Vagina (tissue), 2 donors: Measurements from ENCODE around the gene HS6ST3. TPM values are rescaled to one million over a fixed set of nuclear protein-coding genes. Genes with fewer than 3 reads are reported as not detected.

Experiments
- DNase-seq, 2 donors: peaks; one replicate each; pipeline ENCODE4 v3.0.0-alpha.2; 2017; ENCODE audit errors: extremely low spot score in 2 of 2
- H3K27ac ChIP-seq: fragments of 200-600 bp; sonication (generic); one replicate; pipeline ENCODE4 v1.5.1; 2019
- H3K27me3 ChIP-seq: fragments of 200-600 bp; sonication (generic); one replicate; pipeline ENCODE4 v1.5.1; 2019
- H3K36me3 ChIP-seq, 2 donors: fragments of 200-600 bp; sonication (generic); one replicate each; pipeline ENCODE4 v1.5.1; 2017 to 2019
- H3K4me1 ChIP-seq: fragments of 200-600 bp; sonication (generic); one replicate; pipeline ENCODE4 v1.5.1; 2019
- H3K4me3 ChIP-seq, 2 donors: fragments of 200-600 bp; sonication (generic); 1 replicate in 1 of 2; 2 replicates in 1 of 2; pipeline ENCODE4 v1.5.1; 2016 to 2019
- H3K9me3 ChIP-seq: fragments of 200-600 bp; sonication (generic); one replicate; pipeline ENCODE4 v1.5.1; 2019
- POLR2A ChIP-seq, 2 donors: fragments of 450-650 bp; IDR thresholded peaks; one replicate each; pipeline ENCODE4 v1.6.1; 2017; ENCODE audit warnings: antibody characterized with exemption in 2 of 2, mild to moderate bottlenecking in 2 of 2, moderate library complexity in 2 of 2
- POLR2AphosphoS5 ChIP-seq, 2 donors: sonication (generic); formaldehyde crosslinking; IDR thresholded peaks; one replicate each; pipeline ENCODE4 v1.9.0; 2017; ENCODE audit warnings: antibody characterized with exemption in 2 of 2, mild to moderate bottlenecking in 2 of 2, low read depth in 1 of 2; ENCODE audit not compliant: insufficient read depth in 1 of 2
- intact Hi-C: fragments of 100-400 bp; cut with DNase I; formaldehyde crosslinking; loops from one replicate; pipeline ENCODE4 v1.15.1; 2023
- total RNA-seq: library from RNA; depleted of rRNA; stranded (reverse); fragments of >200 nt; gene quantifications from one replicate; pipeline ENCODE4 v1.2.3, GENCODE V29; 2016
- TF ChIP-seq, protein P1 (sequence below), 3 experiments: fragments of 450-650 bp in 2 of 3; fragments of 200-600 bp in 1 of 3; sonication (generic) in 1 of 3; IDR thresholded peaks; one replicate each; pipeline ENCODE4 v1.5.1; 2017 to 2019; ENCODE audit warnings: antibody characterized with exemption in 3 of 3, mild to moderate bottlenecking in 2 of 3, moderate library complexity in 2 of 3

The HS6ST3 gene
- total RNA-seq, 1 donor from 2014 or later = 0.49 TPM

DNA sequence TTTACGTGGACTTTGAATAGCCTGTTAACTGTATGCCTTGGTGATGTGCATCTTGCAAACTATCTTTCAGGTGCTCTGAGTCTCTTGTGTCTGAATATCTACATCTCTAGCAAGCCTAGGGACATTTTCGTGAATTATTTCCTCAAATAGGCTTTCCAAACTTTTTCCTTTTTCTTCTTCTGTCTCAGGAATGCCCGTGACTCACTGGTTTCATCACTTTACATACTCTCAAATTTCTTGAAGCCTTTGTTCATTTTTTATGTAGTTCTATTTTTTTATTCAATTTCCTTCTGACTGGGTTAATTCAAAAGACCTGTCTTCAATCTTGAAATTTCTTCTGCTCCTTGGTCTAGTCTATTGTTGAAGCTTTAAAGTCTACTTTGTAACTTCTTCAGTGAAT is 572.1 kb downstream of the HS6ST3 start:
- H3K36me3 ChIP-seq = no peaks in the 10 kb centered on the region
- TF ChIP-seq POLR2AphosphoS5 (IDR thresholded peaks at IDR 0.05; ENCODE audit: insufficient read depth in 1 of 2, low read depth in 1 of 2) (no peak), POLR2A (IDR thresholded peaks at IDR 0.05) (no peak)
- TF ChIP-seq, protein P1, sequence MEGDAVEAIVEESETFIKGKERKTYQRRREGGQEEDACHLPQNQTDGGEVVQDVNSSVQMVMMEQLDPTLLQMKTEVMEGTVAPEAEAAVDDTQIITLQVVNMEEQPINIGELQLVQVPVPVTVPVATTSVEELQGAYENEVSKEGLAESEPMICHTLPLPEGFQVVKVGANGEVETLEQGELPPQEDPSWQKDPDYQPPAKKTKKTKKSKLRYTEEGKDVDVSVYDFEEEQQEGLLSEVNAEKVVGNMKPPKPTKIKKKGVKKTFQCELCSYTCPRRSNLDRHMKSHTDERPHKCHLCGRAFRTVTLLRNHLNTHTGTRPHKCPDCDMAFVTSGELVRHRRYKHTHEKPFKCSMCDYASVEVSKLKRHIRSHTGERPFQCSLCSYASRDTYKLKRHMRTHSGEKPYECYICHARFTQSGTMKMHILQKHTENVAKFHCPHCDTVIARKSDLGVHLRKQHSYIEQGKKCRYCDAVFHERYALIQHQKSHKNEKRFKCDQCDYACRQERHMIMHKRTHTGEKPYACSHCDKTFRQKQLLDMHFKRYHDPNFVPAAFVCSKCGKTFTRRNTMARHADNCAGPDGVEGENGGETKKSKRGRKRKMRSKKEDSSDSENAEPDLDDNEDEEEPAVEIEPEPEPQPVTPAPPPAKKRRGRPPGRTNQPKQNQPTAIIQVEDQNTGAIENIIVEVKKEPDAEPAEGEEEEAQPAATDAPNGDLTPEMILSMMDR (IDR thresholded peaks at IDR 0.05) = no peak
- no peaks in the 10 kb centered on the region for H3K4me1 ChIP-seq
- intact Hi-C loops = no loop called here
- DNase-seq = no peak
- no peak overlapping the region for H3K27ac ChIP-seq
- no peaks in the 10 kb centered on the region for H3K27me3 ChIP-seq
- H3K4me3 ChIP-seq = no peak overlapping the region
- H3K9me3 ChIP-seq = no peaks in the 10 kb centered on the region

DNA sequence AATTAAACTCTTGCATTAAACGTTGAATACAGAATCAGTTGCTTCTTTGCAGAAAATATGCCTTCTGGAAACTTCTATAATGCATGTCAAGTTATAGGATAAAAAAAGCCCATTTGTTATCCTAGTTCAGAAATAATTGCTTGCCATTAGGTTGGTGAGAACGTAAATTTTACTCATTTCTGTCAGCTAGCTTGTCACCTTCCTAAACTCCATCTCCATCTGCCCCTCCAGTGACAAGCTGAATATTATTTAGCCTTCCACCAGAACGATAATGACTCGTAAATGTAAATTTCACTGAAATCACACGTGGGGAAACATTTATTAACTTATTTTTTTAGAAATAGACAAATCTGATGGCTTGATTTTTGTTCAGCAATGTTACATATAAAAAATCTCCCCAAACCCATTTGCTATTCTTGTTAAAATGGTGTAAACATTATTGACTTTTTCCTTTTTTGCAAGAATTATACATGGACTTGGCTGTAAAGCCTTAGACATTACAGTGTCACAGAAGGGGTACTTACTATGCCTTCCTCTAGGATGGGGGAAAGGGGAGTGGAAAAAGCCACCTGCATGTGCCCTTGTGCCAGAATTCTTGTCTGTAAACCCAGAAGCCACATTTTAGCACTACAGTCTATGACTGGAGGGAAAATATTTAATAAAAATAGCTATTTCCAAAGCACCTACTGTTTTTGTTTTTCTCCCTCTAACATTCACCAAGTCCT is 577.5 kb downstream of the HS6ST3 start:
- DNase-seq = no peak
- Histone ChIP-seq H3K36me3 (no peaks in the 10 kb centered on the region), H3K27me3 (no peaks in the 10 kb centered on the region), H3K9me3 (no peaks in the 10 kb centered on the region), H3K4me3 (no peak overlapping the region), H3K27ac (no peak overlapping the region), H3K4me1 (no peaks in the 10 kb centered on the region)
- no peak for TF ChIP-seq POLR2A (IDR thresholded peaks at IDR 0.05)
- TF ChIP-seq, protein P1 (IDR thresholded peaks at IDR 0.05) = no peak
- no peak for TF ChIP-seq POLR2AphosphoS5 (IDR thresholded peaks at IDR 0.05; ENCODE audit: insufficient read depth in 1 of 2, low read depth in 1 of 2)
- intact Hi-C loops = no loop called here

DNA sequence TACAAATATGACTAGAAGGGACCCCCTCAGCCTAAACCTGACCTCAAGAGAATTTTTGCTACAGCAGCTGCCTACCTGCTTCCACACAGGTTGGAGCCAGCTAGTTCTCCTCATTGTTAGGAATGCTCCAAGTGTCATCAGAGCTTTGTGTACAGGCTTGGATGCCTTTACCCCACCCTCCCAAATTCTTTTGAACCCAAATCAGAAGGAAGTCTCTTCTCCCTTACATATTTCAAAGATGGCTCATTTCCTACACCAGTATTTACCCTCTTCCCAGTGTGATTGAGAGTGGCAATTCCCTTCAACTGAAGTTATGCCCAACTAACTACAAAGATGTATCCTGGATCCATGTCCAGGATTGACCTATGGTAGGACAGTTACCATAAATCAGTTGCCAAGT is 581.2 kb downstream of the HS6ST3 start:
- TF ChIP-seq, protein P1 (IDR thresholded peaks at IDR 0.05) = no peak
- TF ChIP-seq POLR2A (IDR thresholded peaks at IDR 0.05) = no peak
- no peak for TF ChIP-seq POLR2AphosphoS5 (IDR thresholded peaks at IDR 0.05; ENCODE audit: insufficient read depth in 1 of 2, low read depth in 1 of 2)

DNA sequence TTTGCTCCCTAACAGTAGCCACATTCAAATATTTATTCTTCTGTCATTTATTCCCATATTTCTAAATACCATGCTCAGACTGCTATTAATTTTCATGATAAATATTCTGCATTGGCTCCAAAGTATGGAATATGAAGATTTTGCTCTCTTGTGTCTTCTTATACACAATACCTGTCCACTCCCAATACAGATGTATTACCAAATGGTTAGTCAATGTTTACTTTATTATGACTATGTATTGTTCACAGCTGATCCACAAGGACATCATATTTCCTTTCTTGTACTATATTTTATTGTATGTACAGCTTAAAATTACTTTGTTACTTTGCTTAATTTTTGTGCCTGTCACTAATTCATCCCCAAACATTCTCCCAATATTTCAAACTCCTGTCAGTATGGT is 582.1 kb downstream of the HS6ST3 start:
- H3K9me3 ChIP-seq = no peaks in the 10 kb centered on the region
- no peak overlapping the region for H3K4me3 ChIP-seq
- no peak overlapping the region for H3K27ac ChIP-seq
- intact Hi-C loops = no loop called here
- no peak for TF ChIP-seq POLR2A (IDR thresholded peaks at IDR 0.05)
- TF ChIP-seq, protein P1 (IDR thresholded peaks at IDR 0.05) = no peak
- no peak for TF ChIP-seq POLR2AphosphoS5 (IDR thresholded peaks at IDR 0.05; ENCODE audit: insufficient read depth in 1 of 2, low read depth in 1 of 2)
- H3K4me1 ChIP-seq = no peaks in the 10 kb centered on the region
- no peak for DNase-seq
- no peaks in the 10 kb centered on the region for H3K36me3 ChIP-seq
- no peaks in the 10 kb centered on the region for H3K27me3 ChIP-seq

More for the DNA sequence above, 581.2 kb downstream of the HS6ST3 start:
- DNase-seq = no peak
- Histone ChIP-seq H3K4me1 (no peaks in the 10 kb centered on the region), H3K4me3 (no peak overlapping the region), H3K9me3 (no peaks in the 10 kb centered on the region), H3K27ac (no peak overlapping the region), H3K36me3 (no peaks in the 10 kb centered on the region), H3K27me3 (no peaks in the 10 kb centered on the region)
- intact Hi-C loops = no loop called here

DNA sequence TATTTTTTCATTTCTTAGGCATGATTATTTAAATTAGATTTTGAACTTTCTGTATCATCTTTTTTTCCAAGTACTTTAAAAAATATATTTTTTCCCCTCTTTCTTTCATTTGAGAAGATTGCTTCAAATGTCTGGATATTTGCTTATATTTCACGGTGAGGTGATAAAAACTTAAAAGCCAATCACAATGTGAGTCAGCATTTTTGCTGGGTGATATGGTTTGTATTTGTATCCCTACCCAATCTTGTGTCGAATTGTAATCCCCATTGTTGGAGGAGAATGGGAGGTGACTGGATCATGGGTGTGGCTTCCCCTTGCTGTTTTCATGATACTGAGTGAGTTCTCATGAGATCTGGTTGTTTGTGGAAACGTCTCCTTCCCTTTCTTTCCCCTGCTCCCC is 583.9 kb downstream of the HS6ST3 start:
- no peaks in the 10 kb centered on the region for H3K9me3 ChIP-seq
- no peak for DNase-seq
- no peak overlapping the region for H3K4me3 ChIP-seq
- no peaks in the 10 kb centered on the region for H3K27me3 ChIP-seq
- no peak for TF ChIP-seq POLR2AphosphoS5 (IDR thresholded peaks at IDR 0.05; ENCODE audit: insufficient read depth in 1 of 2, low read depth in 1 of 2)
- TF ChIP-seq POLR2A (IDR thresholded peaks at IDR 0.05) = no peak
- TF ChIP-seq, protein P1 (IDR thresholded peaks at IDR 0.05) = no peak
- H3K4me1 ChIP-seq = no peaks in the 10 kb centered on the region
- H3K27ac ChIP-seq = no peak overlapping the region
- no peaks in the 10 kb centered on the region for H3K36me3 ChIP-seq
- intact Hi-C loops = no loop called here
